Measurements from ENCODE around the gene RAB11A. TPM values are rescaled to one million over a fixed set of nuclear protein-coding genes. Genes with fewer than 3 reads are reported as not detected.

Gene RAB11A
- total RNA-seq, 1 experiment from 2014 or later, result 139 TPM

DNA sequence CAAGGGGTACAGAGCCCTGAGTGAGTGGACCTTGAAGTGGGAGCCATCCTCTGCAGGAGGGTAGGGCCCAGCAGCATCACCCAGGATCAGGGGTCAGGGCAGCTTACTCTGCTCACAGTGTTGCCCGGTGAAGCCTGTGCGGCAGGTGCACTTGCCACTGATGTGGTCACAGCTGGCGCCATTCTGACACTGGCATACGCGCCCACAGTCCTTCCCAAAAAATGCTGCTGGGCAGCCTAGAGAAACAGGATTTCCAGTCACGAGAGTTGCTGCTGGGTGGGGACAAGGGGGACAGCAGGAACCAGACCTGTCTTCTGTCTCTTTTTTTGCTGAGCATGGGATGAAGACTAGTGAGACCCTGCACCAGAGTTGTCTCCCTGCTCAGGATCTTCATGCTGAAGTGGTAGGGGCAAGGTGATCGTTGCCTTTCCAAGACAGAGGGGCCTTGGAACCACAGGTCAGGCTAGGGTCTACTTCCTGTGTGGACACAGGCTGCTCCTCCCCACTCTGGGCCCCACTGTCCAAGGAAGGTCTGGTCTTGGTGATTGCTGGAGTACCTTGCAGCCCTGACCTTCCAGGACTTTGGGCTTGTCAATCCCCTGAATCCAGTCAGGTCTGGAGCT, 46.9 kb downstream of the RAB11A start:
- TF ChIP-seq, protein P1, sequence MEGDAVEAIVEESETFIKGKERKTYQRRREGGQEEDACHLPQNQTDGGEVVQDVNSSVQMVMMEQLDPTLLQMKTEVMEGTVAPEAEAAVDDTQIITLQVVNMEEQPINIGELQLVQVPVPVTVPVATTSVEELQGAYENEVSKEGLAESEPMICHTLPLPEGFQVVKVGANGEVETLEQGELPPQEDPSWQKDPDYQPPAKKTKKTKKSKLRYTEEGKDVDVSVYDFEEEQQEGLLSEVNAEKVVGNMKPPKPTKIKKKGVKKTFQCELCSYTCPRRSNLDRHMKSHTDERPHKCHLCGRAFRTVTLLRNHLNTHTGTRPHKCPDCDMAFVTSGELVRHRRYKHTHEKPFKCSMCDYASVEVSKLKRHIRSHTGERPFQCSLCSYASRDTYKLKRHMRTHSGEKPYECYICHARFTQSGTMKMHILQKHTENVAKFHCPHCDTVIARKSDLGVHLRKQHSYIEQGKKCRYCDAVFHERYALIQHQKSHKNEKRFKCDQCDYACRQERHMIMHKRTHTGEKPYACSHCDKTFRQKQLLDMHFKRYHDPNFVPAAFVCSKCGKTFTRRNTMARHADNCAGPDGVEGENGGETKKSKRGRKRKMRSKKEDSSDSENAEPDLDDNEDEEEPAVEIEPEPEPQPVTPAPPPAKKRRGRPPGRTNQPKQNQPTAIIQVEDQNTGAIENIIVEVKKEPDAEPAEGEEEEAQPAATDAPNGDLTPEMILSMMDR (IDR thresholded peaks at IDR 0.05; ENCODE audit: unreplicated experiment), result no peak
- no peaks in the 10 kb centered on the region for H3K9me3 Mint-ChIP-seq (ENCODE audit: unreplicated experiment)
- POLR2A ChIA-PET, result interaction anchor here (0.6 to 0.7 kb wide), 2 partner anchors 47 to 305 kb away, joined by 3 read pairs; partner anchors contain the start of genes INTS14 and RAB11A
- no peak overlapping the region for H3K27ac Mint-ChIP-seq (ENCODE audit: low read depth, unreplicated experiment)
- CTCF ChIA-PET, result interaction anchor here (0.5 to 1.2 kb wide), 4 partner anchors 8 to 51 kb away, joined by 3 to 4 read pairs (median 3); no protein-coding TSS in a partner anchor
- intact Hi-C loops (cut with micrococcal nuclease), result loop anchor here (5.0 kb wide), 1 partner anchor 276 kb away; no protein-coding TSS in a partner anchor
- DNase-seq (ENCODE audit: unreplicated experiment), result no peak
- no TSS peak for BruUV-seq (replicated peaks)
- H3K4me1 Mint-ChIP-seq (ENCODE audit: insufficient read depth, unreplicated experiment), result no peaks in the 10 kb centered on the region
- H3K36me3 Mint-ChIP-seq (ENCODE audit: insufficient read depth, unreplicated experiment), result no peaks in the 10 kb centered on the region
- H3K4me3 Mint-ChIP-seq (ENCODE audit: unreplicated experiment), result no peak overlapping the region
- no peaks in the 10 kb centered on the region for H3K27me3 Mint-ChIP-seq (ENCODE audit: insufficient read depth, unreplicated experiment)

DNA sequence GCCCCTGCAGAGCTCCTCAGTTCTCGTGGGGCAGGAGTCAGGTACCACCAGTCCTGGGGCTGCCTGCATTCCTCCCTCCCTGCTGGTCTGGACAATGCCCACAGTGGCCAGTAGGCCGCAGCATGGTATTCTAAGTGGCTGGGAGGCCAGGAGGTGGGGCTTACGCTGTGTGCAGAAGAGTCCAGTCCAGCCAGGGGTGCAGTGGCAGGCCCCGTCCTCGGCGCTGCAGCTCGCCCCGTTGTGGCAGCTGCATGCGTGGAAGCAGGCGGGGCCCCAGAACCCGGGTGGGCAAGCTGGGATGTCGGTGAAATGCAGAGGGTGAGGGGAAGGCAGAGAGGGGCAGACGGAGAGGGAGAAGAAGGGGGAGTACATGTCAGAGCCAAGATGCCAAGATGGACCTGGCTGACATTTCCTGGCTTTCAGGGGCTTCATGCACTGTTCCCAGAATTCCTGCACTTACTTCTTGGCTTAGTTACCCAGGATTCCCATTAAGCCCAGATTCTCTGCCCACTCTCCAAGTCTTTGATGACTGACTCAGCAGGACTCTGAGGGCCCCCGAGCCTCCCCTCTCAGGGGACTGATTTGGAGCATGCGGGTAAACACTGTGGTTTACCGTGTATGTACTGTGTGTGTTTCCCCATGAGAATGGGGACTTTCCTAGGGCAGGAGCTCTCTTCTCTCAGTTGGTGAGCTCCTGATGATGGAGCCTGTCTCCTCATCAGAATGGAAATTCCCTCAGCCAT, 47.5 kb downstream of the RAB11A start:
- ChIA-PET POLR2A (interaction anchor here (0.7 kb wide), 2 partner anchors 16 to 47 kb away, joined by 3 read pairs; partner anchors contain the start of gene RAB11A), CTCF (interaction anchor here (0.6 to 1.5 kb wide), 9 partner anchors 9 to 391 kb away, joined by 3 to 4 read pairs (median 3); no protein-coding TSS in a partner anchor)
- intact Hi-C loops (cut with micrococcal nuclease), result loop anchor here (5.0 kb wide), 1 partner anchor 275 kb away; no protein-coding TSS in a partner anchor
- Mint-ChIP-seq H3K4me1 (ENCODE audit: insufficient read depth, unreplicated experiment) (no peaks in the 10 kb centered on the region), H3K9me3 (ENCODE audit: unreplicated experiment) (no peaks in the 10 kb centered on the region), H3K4me3 (ENCODE audit: unreplicated experiment) (no peak overlapping the region), H3K27me3 (ENCODE audit: insufficient read depth, unreplicated experiment) (no peaks in the 10 kb centered on the region), H3K36me3 (ENCODE audit: insufficient read depth, unreplicated experiment) (no peaks in the 10 kb centered on the region), H3K27ac (ENCODE audit: low read depth, unreplicated experiment) (no peak overlapping the region)
- peak; percentile 50 for DNase-seq (ENCODE audit: unreplicated experiment)
- TF ChIP-seq, protein P1 (IDR thresholded peaks at IDR 0.05; ENCODE audit: unreplicated experiment), result peak; percentile 42
- no TSS peak for BruUV-seq (replicated peaks)

DNA sequence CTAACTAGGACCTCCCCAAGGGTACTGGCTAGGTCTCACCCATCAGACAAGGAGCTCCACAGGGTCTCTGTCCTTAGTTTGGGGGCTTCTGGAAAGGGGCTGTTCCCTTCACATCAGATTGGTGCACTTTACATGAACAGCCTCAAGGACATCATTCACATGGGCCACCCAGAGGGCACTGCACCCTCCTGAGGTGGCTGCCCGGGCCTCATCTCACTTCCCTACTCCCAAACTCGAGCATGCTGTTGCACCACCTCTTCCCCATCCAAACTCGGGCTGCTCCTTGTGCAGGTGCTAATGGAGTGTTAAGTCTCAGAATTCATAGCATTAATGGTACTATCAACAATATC, 48.1 kb downstream of the RAB11A start:
- ChIA-PET POLR2A (interaction anchor here (0.7 kb wide), 1 partner anchor 16 kb away, joined by 3 read pairs; no protein-coding TSS in a partner anchor), CTCF (interaction anchor here (0.6 to 1.5 kb wide), 7 partner anchors 12 to 390 kb away, joined by 3 to 4 read pairs (median 3); no protein-coding TSS in a partner anchor)
- no TSS peak for BruUV-seq (replicated peaks)
- intact Hi-C loops (cut with micrococcal nuclease), result loop anchor here (5.0 kb wide), 1 partner anchor 275 kb away; no protein-coding TSS in a partner anchor
- no peak overlapping the region for H3K4me3 Mint-ChIP-seq (ENCODE audit: unreplicated experiment)
- H3K4me1 Mint-ChIP-seq (ENCODE audit: insufficient read depth, unreplicated experiment), result no peaks in the 10 kb centered on the region
- no peaks in the 10 kb centered on the region for H3K9me3 Mint-ChIP-seq (ENCODE audit: unreplicated experiment)
- no peaks in the 10 kb centered on the region for H3K27me3 Mint-ChIP-seq (ENCODE audit: insufficient read depth, unreplicated experiment)
- no peak overlapping the region for H3K27ac Mint-ChIP-seq (ENCODE audit: low read depth, unreplicated experiment)
- TF ChIP-seq, protein P1 (IDR thresholded peaks at IDR 0.05; ENCODE audit: unreplicated experiment), result no peak
- DNase-seq (ENCODE audit: unreplicated experiment), result no peak
- no peaks in the 10 kb centered on the region for H3K36me3 Mint-ChIP-seq (ENCODE audit: insufficient read depth, unreplicated experiment)

DNA sequence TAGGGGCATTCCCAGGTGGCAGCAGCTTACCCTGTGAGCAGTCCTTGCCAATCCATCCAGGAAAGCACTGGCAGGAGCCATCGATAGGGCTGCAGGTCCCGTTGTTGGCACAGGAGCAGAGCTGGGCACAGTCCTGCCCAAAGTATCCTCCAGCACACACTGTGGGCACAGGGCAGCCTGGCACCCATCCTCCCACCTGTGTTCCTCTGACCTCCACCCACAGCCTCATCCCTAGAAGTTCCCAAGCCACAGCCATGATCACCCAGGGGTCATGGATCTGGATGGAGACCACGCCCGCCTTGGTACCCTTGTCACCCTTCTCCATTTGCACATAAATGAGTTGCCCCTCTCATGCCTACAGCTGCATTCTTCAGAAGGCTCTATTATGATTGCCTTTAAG, 48.6 kb downstream of the RAB11A start:
- POLR2A ChIA-PET, result interaction anchor here (0.7 kb wide), 1 partner anchor 17 kb away, joined by 3 read pairs; no protein-coding TSS in a partner anchor
- intact Hi-C loops (cut with micrococcal nuclease), result loop anchor here (5.0 kb wide), 1 partner anchor 274 kb away; no protein-coding TSS in a partner anchor
- Mint-ChIP-seq H3K9me3 (ENCODE audit: unreplicated experiment) (no peaks in the 10 kb centered on the region), H3K36me3 (ENCODE audit: insufficient read depth, unreplicated experiment) (no peaks in the 10 kb centered on the region), H3K27ac (ENCODE audit: low read depth, unreplicated experiment) (no peak overlapping the region), H3K4me1 (ENCODE audit: insufficient read depth, unreplicated experiment) (peaks cover 3% of the 10 kb centered on the region), H3K4me3 (ENCODE audit: unreplicated experiment) (no peak overlapping the region), H3K27me3 (ENCODE audit: insufficient read depth, unreplicated experiment) (no peaks in the 10 kb centered on the region)
- no peak for DNase-seq (ENCODE audit: unreplicated experiment)
- CTCF ChIA-PET, result interaction anchor here (0.6 to 1.5 kb wide), 5 partner anchors 12 to 1095 kb away, joined by 3 to 4 read pairs (median 3); no protein-coding TSS in a partner anchor
- TF ChIP-seq, protein P1 (IDR thresholded peaks at IDR 0.05; ENCODE audit: unreplicated experiment), result no peak
- no TSS peak for BruUV-seq (replicated peaks)

Data from MCF 10A (cell line).